Activated gamma-delta T cell treated with Interleukin-2 at 50 U/mL for 16 hours (primary cell): ENCODE results near the gene BHLHA15.

ENCODE experiments used
- DNase-seq: peaks from one replicate; pipeline ENCODE4 v3.0.0-alpha.2; 2020

BHLHA15 gene

DNA sequence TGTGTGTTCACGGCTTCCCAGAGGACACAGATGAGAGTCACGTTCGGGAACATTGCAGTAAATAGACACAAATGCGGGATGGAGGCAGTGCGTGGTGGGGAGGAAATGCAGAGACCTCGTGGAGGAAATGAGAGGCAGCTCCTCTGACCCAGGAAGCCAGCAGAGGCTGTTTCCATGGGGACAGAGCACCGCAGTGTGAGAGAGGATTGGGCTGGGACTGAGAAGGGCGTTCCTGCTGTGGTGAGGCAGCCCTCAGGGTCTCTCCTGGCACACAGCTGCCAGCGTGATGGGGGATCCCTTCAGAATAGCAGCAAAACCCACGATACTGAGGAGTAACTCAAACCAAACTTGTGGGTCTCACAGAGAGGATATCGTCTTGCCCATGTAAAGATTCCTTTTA lies 21.7 kb upstream of the BHLHA15 start:
- no peak for DNase-seq

DNA sequence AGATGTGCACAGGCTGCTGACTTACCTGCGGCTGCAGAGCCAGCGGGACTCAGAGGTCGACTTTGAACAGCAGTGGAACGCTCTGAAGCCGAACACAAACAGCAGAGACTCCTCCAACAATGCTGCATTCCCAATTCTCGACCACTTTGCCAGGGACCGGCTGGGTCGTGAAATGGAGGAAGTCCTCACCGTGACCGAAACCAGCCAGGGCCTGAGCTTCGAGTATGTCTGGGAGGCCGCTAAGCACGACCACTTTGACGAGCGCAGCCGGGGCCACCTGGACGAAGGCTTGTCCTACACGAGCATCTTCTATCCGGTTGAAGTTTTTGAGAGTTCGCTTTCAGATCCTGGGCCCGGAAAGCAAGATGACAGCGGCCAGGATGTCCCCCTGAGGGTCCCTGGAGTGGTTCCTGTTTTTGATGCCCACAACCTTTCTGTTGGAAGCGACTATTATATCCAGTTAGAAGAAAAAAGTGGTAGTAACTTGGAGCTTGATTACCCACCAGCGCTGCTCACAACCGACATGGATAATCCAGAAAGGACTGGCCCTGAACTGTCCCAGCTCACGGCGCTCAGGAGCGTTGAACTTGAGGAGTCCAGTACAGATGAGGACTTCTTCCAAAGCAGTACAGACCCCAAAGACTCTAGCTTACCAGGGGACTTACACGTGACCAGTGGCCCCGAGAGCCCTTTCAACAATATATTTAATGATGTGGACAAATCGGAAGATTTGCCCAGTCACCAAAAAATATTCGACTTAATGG lies 19.4 kb upstream of the BHLHA15 start:
- DNase-seq = no peak

DNA sequence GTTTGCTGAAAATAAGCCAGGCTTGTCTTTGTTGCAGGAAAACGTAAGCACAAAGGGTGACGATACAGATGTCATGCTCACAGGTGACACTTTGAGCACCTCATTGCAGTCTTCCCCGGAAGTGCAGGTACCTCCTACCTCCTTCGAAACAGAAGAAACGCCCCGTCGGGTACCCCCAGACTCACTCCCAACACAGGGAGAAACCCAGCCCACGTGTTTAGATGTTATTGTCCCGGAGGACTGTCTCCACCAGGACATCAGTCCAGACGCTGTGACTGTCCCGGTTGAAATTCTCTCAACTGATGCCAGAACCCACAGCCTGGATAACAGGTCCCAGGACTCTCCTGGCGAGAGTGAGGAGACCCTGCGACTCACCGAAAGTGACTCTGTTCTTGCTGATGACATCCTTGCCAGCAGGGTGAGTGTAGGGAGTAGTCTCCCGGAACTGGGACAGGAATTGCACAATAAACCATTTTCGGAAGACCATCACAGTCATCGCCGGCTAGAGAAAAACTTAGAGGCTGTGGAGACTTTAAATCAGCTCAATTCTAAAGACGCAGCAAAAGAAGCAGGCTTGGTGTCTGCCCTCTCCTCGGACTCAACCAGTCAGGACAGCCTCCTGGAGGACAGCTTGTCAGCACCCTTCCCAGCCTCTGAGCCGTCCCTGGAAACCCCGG lies 18.3 kb upstream of the BHLHA15 start:
- DNase-seq = no peak

DNA sequence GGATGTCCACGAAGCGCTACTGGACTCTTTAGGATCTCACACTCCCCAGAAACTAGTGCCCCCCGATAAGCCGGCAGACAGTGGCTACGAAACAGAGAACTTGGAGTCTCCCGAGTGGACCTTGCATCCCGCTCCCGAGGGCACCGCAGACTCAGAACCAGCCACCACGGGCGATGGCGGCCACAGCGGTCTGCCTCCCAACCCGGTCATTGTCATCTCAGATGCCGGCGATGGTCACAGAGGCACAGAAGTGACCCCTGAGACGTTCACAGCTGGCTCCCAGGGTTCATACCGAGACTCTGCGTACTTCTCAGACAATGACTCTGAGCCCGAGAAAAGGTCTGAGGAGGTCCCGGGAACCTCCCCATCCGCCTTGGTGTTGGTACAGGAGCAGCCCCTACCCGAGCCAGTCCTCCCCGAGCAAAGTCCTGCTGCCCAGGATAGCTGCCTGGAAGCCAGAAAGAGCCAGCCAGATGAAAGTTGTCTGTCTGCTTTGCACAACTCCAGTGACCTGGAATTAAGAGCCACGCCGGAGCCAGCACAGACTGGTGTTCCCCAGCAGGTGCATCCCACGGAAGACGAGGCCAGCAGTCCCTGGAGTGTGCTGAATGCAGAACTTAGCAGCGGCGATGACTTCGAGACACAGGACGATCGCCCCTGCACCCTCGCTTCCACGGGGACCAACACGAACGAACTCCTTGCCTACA lies 17.6 kb upstream of the BHLHA15 start:
- no peak for DNase-seq

DNA sequence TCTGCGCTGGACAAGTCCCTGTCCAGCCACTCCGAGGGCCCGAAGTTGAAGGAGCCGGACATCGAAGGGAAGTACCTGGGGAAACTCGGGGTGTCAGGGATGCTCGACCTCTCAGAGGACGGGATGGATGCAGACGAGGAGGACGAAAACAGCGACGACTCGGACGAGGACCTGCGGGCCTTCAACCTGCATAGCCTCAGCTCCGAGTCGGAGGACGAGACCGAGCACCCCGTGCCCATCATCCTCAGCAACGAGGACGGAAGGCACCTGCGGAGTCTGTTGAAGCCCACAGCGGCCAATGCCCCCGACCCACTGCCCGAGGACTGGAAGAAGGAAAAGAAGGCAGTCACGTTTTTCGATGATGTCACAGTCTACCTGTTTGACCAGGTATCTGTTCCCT lies 17.1 kb upstream of the BHLHA15 start:
- no peak for DNase-seq

DNA sequence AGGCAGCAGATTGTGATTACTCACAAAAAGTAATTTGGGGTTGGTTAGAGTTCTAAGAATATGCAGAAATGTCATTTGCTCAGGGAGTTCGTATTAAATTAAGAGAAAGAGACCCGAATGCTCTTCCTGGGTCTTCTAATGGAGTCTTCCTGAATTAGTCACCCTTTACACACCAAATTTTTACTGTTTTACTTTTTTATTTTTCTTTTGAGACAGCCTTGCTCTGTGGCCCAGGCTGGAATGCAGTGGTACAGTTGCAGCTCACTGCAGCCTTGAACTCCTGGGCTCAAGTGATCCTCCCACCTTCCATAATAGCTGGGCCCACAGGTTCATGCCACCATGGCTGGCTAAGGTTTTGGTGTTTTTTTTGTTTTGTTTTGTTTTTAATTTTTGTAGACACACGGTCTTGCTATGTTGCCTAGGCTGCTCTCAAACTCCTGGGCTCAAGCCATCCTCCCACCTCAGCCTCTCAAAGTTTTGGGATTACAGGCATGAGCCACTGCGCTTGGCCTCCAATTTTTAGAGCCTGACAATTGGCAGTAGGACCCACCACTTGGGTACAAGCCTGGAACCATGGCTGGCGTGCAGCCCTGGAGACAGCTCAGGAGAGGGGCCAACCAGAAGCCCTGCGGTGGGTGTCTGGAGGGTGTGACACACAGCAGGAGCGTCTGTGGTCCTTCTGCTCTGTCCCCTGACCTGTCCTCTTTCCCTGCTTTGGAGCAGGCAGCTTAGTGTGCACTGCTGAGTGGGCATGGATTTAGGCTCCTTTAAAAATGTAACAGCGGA lies 16.4 kb upstream of the BHLHA15 start:
- no peak for DNase-seq

DNA sequence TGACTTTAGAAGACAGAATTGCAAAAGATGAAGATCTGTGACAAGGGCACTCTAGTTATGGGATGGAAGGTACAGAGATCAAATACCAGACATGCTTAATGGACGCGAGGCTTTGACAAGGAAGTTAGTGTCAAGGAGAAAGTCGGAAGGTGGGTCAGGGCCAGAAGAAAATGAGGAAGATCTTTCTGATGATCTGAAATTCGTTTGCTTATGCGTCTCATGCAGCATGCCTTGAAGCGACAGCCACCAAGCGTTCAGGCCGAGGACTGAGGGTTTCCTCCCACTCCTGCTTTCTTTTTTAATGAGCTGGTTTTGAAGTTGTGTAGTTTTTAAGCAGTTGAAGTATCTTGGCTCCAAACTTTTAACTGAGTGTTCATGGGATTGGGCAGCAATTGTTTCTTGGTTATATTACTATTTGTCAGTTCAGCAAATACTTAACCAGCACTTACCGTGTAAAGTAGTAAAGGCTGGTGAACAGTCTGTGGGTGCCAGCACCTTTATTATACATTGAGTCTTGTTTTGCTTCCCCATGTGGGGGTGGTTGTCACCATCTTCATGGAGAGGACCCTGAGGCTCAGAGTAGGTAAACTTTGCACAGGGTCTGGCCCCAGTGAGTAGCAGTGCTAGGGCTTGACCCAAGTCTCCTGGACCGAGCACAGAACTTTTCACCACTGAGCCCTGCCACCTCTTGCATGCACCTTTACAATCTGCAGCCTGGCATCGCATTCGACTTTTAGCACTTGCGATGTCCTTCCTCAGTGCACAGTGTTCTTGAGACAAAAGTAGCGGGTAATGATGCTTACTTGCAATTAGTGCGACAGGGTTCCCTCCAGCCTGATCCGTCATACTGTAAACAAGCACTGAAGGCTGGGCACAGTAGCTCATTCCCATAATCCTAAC lies 14.3 kb upstream of the BHLHA15 start:
- DNase-seq = no peak

DNA sequence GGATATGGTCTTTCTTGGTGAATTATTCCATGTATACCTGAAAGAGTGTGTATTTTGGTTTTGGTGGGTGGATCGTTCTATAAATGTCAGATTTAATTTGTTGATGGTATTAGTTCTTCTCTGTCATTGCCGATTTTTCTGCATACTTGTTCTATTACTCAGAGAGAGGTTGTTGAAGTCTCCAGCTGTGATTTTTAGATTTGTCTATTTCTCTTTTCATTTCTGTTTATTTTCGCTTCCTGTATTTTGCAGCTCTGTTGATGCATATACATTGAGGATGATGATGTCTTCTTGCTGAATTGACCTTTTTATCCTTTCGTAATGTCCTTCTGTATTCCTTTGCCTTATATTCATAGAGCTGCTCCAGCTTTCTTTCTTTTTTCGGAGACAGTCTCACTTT lies 12.1 kb upstream of the BHLHA15 start:
- no peak for DNase-seq

DNA sequence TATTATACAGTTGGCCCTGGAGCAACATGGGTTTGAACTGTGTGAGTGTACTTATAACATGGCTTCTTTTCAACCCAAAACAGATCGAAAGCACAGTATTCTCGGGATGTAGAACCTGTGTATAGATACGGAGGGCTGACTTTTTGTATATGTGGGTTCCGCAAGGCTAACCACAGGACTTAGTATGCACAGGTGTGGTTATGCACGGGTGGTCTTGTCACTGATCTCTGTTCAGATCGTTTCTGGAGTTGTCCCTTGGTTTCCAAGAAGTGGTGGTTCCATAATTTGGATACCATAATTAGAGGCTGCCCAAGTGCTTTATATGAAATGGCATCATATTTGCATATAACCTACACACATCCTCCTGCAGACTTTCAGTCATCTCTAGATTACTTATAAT lies 10.9 kb upstream of the BHLHA15 start:
- DNase-seq = no peak

DNA sequence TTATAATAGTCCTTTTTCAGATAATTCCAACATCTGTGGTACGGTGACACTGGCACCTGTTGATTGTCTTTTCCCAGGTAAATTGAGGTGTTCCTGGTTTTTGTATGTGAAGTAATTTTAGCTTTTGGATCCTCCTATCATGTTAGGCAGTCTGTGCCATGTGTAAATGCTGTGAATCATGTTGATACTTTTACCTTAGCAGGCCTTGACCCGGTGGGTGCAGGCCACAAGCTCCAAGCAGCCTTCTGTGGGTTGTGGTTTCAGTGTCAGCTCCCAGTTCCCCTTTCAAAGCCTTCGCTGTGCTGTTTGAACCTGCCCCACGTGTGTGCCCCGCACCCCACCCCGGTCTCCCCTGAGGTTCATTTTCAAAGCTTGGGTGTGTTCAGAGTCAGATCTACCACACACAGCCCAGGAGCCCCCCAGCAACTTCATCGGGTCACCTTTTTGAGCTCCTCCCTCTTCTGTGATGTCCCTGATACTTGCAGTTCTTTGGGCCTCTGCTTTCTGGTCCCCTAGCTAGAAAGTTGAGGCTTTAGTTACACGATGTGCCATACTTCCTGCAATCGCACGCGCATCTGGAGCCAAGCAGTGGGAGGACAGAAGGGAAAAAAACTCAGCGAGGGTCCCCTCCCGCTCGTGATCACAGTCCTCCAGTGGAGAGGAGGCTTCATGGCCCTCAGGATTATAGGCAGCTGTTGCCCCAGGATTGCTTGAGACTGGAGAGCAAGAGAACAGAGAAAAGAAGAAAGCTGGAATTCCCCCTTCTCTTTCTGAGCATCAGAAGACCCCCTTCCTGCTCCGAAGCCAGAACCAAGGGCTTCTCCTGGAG lies 8.7 kb upstream of the BHLHA15 start:
- peak; percentile 69 for DNase-seq

DNA sequence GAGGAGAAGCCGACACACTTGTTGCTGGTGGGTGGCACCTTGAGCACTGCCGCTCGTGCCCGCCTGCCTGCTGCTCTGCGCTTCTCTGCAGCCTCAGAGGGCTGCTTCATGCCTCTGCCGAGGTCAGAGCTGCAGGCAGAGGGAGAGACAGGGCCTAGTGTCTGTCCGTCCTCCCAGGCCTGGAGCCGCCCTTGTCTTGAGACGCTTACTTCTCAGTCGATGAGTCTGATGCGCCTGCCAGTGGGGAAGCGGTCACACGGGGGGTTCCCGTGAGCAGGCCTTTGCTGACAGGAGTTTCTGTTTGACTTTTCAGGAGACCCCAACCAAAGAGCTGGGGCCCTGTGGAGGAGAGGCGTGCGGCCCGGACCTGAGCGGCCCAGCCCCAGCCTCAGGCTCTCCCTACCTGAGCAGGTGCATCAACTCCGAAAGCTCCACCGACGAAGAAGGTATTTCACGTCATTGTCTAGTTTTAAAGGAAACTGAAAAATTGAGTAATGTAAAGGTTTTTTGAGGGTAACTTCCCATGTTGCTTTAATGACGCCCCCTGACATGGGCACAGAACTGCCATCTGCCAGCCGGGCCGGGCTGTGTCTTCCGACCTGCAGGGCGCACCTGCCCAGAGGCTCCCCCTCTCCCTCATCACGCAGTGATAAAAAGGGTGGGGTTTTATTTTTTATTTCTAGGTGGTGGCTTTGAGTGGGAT lies 7.8 kb upstream of the BHLHA15 start:
- DNase-seq = no peak

DNA sequence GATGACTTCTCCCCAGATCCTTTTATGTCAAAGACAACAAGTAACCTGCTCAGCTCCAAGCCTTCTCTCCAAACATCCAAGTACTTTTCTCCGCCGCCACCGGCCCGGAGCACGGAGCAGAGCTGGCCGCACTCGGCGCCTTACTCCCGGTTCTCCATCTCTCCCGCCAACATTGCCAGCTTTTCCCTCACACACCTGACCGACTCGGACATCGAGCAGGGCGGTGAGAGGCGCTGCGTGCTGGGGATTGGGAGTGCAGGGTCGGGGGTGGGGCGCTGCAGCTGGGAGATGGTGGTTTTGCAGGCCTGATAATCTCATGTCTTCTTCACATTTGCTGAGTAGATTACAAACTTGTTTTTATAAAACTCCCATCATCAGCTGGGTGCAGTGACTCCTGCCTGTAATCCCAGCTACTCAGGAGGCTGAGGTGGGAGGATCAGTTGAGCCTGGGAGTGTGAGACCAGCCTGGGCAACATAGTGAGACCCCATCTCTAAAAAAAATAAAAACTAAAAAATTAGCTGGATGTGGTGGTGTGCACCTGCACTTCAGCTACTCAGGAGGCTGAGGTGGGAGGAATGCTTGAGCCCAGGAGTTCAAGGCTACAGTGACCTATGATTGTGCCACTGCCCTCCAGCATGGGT lies 7.2 kb upstream of the BHLHA15 start:
- no peak for DNase-seq

DNA sequence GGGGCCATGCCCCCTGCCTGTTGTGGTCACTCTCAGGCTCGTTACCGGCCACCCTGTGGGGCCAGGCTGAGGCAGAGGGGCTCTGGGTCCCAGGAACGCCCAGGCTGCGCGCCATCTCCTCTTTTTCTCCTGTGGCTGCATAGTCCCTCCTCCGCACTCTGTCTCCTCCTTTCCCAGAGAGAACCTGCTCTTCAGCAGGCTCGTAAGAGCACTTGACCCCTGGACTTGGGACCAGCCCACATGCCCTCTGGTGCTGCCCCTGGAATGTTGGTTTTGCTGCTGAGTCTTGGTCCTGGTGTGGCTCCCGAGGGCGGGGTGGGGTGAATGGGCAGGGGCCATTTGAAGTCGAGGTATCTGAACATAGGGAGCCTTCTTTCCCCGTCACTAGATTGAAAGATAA lies 6.6 kb upstream of the BHLHA15 start:
- DNase-seq = no peak

DNA sequence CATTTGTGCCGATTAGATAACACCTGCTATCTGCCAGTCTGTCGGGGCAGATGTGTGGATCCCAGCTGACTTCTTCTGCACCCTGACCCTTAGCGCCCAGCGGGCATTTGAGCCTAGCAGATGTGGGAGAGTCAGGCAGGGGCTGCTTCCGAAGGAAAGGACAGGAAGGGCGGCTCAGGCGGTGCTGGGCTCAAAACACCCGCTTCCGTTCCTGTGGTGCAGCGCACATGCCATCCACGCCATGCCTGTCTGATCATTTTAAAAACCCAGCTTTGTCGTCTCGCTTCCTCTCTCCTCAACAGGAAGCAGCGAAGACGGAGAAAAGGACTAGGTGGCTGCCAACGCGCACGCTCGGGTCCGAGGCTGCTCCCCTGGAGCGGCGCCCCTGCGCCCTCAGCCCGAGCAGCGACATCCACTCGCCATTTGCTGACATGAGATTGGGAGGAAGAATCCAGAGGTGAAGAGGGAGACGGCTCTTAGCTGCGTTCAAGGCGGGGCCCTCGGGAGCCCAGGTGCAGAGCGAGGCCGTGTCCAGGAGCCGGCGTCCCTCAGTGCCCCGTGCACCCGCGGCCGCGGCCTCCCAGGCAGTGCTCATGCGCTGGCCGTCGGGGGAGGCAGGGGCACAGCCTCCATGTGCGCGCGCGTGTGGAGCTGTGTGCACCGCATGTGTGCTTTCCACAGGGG lies 5.9 kb upstream of the BHLHA15 start:
- DNase-seq = no peak

DNA sequence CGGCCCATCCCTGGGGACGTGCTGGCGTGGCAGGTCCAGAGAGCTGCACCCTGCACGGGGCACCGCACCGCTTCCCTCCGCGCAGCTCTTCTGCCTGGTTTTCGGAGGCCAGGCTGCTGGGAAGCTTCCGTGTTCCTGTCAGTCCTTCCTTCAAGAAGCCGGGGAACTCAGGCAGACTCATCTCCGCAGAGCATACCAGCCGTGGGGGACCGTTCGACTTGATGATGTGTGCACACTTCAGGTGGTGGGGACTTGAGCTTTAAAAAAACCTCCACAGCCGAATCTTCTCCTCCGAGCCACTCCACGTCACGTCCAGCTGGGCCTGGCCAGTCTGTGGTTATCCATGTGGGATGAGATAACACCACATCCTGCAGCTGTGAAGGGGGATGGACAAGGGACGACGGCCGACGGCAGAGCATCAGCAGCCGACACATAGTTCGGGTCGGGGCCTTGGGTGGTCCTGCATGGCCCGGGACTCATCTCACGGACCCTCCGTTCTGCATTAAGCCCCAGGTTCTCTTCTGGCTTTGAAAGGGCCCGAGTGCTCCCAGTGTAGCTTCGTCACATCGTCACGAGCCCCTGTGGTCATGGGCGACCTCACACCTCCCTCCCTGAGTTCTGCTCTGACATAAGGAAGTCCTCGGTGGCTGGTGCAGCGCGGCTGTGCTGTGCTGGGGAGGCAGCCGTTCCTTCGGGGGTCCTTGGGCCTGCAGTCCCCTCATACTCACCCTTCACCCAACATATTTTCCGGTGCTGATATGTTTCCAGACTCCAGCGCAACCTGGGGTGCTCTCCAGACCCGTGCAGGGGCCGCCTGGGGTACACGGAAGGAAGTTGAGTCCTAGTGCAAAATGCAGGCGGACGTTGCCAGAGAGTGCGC lies 4.5 kb upstream of the BHLHA15 start:
- no peak for DNase-seq

DNA sequence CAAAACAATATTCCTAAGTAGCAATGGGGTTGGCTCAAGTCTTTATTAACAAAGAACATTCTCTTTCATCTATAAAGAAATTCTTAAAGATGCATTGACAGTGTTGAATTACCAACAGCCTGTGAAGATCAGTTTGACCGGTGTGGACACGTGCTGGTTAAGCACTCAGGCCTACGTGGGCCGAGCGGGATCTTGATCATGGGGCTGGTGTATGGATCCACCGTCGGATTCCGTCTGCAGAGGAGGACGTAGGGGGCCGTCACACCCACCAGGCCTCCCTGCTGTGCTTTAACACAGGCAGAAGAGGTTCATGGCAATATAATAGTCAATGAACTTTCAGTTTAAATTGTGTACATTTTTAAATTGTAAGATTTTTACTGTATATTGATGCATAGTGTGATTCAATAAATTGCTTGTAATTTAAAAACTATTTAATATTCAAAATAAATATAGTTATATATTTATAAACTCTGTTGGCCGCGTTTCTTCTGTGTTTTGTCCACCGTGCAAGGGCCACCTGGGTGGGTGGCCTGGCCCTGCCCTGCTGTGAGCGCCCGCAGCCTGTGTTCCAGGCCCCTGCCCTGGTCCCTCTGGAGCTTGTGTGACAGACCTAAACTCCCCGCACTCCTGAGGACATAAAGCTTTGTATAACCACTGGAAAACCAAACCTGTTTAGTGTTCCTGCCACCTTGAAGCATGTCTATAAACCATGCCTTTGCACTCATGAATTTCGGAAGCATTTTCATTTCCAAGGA lies 1.9 kb upstream of the BHLHA15 start:
- no peak for DNase-seq

DNA sequence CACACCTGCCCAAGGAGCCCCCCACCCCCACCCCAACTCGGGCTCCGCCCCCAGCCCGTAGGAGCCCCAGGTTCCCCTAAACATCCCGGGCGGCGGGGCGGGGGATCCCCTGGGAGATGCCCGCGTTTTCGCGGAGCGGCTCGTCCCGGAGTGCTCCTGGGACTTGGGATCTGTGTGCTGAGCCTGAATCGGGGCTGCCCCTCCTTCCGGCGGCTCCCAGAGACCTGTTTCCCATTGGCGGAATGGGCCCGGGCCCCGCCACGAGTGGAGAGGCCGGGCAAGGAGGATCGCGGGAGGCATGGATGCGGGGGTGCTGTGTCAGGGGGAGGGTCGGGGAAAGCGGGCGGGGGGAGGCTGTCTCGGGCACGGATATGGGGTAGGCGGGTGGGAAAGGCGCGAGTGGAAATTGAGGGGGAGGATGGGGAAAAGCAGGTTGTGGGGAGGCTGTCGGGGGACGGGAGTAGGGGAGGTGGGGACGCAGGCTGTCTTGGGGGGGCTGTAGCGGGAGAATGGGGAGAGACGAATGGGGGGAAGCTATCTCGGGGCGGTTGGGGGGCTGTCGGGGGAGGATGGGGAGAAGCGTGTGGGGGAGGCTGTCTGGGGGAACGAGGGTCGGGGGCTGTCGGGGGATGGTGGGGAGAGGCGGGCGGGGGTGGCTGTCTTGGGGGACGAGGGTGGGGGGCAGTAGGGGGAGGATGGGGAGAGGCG lies 572 bp upstream of the BHLHA15 start:
- DNase-seq = no peak
